K562 (cell line): Measurements from ENCODE around the gene ARID4B. TPM values are rescaled to one million over a fixed set of nuclear protein-coding genes. Genes with fewer than 3 reads are reported as not detected.

Source experiments
- AFF4 ChIP-seq: sonication (generic); formaldehyde crosslinking; IDR thresholded peaks from 2 replicates; pipeline ENCODE4 v1.8.0; 2023; ENCODE audit warnings: mild to moderate bottlenecking, missing genetic modification reagents
- ARHGAP35 ChIP-seq: fragments of 450-650 bp; IDR thresholded peaks from 2 replicates; pipeline ENCODE4 v1.6.1; 2018; ENCODE audit not compliant: partially characterized antibody
- ATF7 ChIP-seq: fragments of 450-650 bp; IDR thresholded peaks from 2 replicates; pipeline ENCODE4 v1.7.1; 2014; ENCODE audit warnings: mild to moderate bottlenecking, moderate library complexity
- CXXC5 ChIP-seq: fragments of 250-450 bp; sonication (Bioruptor Pico); IDR thresholded peaks from 2 replicates; pipeline ENCODE4 v1.8.0; 2022; ENCODE audit warnings: inconsistent platforms, mild to moderate bottlenecking, moderate library complexity
- HNRNPH1 ChIP-seq: fragments of 200-400 bp; formaldehyde crosslinking; optimal IDR thresholded peaks from 2 replicates; pipeline ENCODE3; 2017; ENCODE audit warnings: low read depth, mild to moderate bottlenecking, low read length, moderate library complexity
- LEF1 ChIP-seq: fragments of 450-650 bp; IDR thresholded peaks from 2 replicates; pipeline ENCODE4 v1.6.1; 2016; ENCODE audit warnings: mild to moderate bottlenecking
- MAFG ChIP-seq: fragments of 450-650 bp; conservative IDR thresholded peaks from 2 replicates; pipeline ENCODE4 v1.6.1; 2016; ENCODE audit warnings: missing genetic modification characterization, missing compliant biosample characterization
- MEIS2 ChIP-seq: fragments of 450-650 bp; IDR thresholded peaks from 2 replicates; pipeline ENCODE4 v1.6.1; 2014; ENCODE audit warnings: mild to moderate bottlenecking; ENCODE audit not compliant: partially characterized antibody
- POLR2H ChIP-seq: IDR thresholded peaks from 2 replicates; pipeline ENCODE4 v1.6.1; 2016; ENCODE audit warnings: missing genetic modification characterization, low read depth, mild to moderate bottlenecking, control low read depth, missing compliant biosample characterization, moderate library complexity
- ZBTB17 ChIP-seq: fragments of 450-650 bp; formaldehyde crosslinking; IDR thresholded peaks from 2 replicates; pipeline ENCODE4 v1.4.0; 2020; ENCODE audit warnings: mild to moderate bottlenecking
- ZBTB40 ChIP-seq, 2 experiments: fragments of 450-650 bp in 1 of 2; sonication (generic) in 1 of 2; formaldehyde crosslinking in 1 of 2; IDR thresholded peaks; 2 replicates each; pipeline versions ENCODE4 v1.7.1 to v1.9.0; 2016 to 2022; ENCODE audit warnings: inconsistent platforms in 1 of 2, mild to moderate bottlenecking in 1 of 2, missing genetic modification reagents in 1 of 2
- ZNF398 ChIP-seq: fragments of 250-450 bp; sonication (Bioruptor Pico); IDR thresholded peaks from 2 replicates; pipeline ENCODE4 v1.8.0; 2021; ENCODE audit warnings: moderate library complexity, mild to moderate bottlenecking, inconsistent platforms
- ZNF584 ChIP-seq: fragments of 200-800 bp; sonication (Bioruptor generic); IDR thresholded peaks from 2 replicates; pipeline ENCODE4 v1.6.1; 2016; ENCODE audit warnings: low read depth, mild to moderate bottlenecking, missing genetic modification characterization, missing compliant biosample characterization
- polyA plus RNA-seq, 8 experiments: library from polyadenylated mRNA; depleted of rRNA in 4 of 8; stranded (reverse) in 5 of 8; unstranded in 3 of 8; fragments of >200 nt; fragmentation: Nextera tagmentation in 2 of 8; fragmentation: Illumina TruSeq in 1 of 8; extraction: Ambion mirVana in 2 of 8; extraction: Trizol in 1 of 8; gene quantifications; 2 replicates each; pipeline versions ENCODE4 v1.2.1 to v1.2.3, GENCODE V29; 2011 to 2014; ENCODE audit warnings: inconsistent platforms in 1 of 8, missing spikeins in 1 of 8
- total RNA-seq, 7 experiments: library from RNA; depleted of rRNA in 6 of 7; stranded (reverse); fragments of >200 nt in 6 of 7; fragmentation: Illumina TruSeq in 2 of 7; extraction: Trizol in 2 of 7; gene quantifications; 2 replicates each; pipeline versions ENCODE4 v1.2.1 to v1.2.3, GENCODE V29; 2011 to 2021; ENCODE audit warnings: low replicate concordance in 1 of 7

The ARID4B gene
- total and polyA plus RNA-seq, 9 of the 15 experiments (the other 6 are each of a cell fraction or from before 2014, with no cell fraction given), result 8.4 to 38.9 (median 18.5) TPM

- TF ChIP-seq ZBTB40 (IDR thresholded peaks at IDR 0.05), result no peak
- TF ChIP-seq ZBTB40 (CRISPR knock-in tag; IDR thresholded peaks at IDR 0.05), result no peak
- no peak for TF ChIP-seq CXXC5 (CRISPR knock-in tag)
- no peak for TF ChIP-seq ZNF584
- TF ChIP-seq ATF7, result no peak
- no peak for TF ChIP-seq ARHGAP35
- no peak for TF ChIP-seq ZBTB17 (CRISPR knock-in tag)
- TF ChIP-seq AFF4 (CRISPR knock-in tag), result no peak
- no peak for TF ChIP-seq MAFG
- TF ChIP-seq HNRNPH1, result no peak
- TF ChIP-seq ZNF398 (CRISPR knock-in tag), result no peak
- TF ChIP-seq POLR2H (tag), result peak; percentile 64; the same call in 1 of the 2 replicates
- TF ChIP-seq MEIS2, result no peak
- no peak for TF ChIP-seq LEF1
These were observed 34.5 kb downstream of the ARID4B start (continued) for GRCh38 chr1:235293322-235293942.
